Skin epidermis (tissue), 12 donors: ENCODE data around the gene BMF.

ENCODE experiments used
- H3K27ac ChIP-seq, 21 experiments: fragments of 200-600 bp; sonication (generic) in 11 of 21; one replicate each; pipeline ENCODE4 v1.5.0; 2020; ENCODE audit warnings: mild to moderate bottlenecking in 3 of 21, inconsistent platforms in 2 of 21, moderate library complexity in 2 of 21
- H3K4me3 ChIP-seq, 7 experiments: fragments of 200-600 bp; sonication (generic) in 2 of 7; one replicate each; pipeline ENCODE4 v1.5.0; 2020; ENCODE audit warnings: inconsistent platforms in 2 of 7, mild to moderate bottlenecking in 2 of 7, moderate library complexity in 1 of 7

BMF gene

DNA sequence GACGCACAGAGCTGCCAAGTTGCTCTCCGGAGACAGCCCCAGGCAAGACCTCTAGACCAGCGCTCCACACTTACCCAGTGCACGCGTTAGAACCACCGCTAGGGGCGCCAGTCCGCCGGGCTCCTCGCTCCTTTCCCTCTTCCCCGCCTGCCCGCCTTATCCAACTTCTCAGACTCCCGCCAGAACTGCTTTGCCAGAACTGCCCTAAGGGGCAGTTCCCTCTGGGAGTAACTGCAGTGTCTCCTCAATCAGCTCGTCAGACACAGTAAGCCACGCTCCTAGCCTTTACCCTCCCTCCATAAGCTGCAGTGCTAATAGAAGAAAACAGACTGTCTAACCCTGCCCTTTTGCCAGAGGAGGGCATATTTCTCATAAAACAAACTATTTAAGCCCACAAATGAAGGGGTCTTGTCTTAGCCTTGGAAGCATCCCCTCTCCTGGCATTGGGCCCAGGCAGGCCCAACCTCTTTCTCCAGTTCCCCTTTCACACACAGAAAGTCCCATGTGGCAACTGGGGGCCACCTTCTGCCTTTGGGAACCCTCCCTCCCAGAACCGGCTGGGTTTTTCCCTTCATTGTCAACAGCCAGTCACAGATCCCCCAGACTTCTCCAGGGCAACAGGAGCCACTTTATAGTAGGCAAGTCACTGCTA, 3.7 kb downstream of the BMF start:
- Histone ChIP-seq H3K27ac (peak overlapping the region in 20 of 21 experiments; percentile 12 to 89 (median 72)), H3K4me3 (peak overlapping the region in 1 of 7 experiments; percentile 0)

DNA sequence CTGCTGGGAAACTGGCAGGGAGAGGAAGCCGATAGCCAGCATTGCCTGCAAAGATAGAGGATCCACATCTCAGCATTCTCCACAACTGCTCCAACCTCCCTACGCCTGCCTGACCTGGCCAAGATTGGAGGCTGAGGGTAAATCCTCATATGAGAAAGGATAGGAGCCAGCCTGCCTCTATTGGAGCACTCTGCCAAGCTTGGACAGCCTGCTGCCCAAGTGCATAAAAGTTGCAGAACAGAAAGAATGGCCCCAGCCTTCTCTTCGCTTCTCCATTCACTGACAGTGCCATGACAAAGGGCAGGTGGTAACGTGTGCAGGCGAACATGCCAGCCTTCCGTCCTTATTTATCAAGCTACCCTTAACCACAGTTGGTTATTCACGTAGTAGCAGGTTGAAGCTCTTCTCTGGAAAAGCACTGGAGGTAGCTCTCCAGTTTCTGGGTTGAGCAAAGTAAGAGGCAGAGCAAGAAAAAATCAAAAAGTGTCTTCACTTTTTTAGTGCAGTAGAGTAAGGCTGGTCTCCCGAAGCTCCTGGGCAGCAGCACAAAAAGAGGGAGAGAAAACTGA, 4.3 kb downstream of the BMF start:
- H3K27ac ChIP-seq = peak overlapping the region in 17 of 21 experiments; percentile 12 to 89 (median 80)
- H3K4me3 ChIP-seq = no peak overlapping the region

DNA sequence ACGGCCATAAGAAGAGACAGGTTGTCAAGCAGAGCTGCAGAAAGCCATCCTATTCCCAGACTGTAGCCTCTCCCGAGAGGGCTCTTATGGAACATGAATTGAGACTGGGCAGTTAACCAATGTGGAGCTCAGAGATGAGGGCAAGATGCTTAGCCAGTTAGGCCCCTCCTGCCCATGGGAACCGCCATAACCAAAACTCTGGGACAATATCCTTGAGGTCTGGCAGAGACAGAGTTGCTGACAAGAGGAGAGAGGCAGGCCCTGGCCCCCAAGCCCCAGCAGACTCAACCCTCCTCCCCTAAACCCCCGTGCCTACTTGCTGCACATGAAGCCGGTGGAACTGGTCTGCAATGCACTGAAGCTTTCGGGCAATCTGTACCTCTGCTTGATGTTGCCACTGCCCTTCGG, 4.8 kb downstream of the BMF start:
- Histone ChIP-seq H3K4me3 (no peak overlapping the region), H3K27ac (peak overlapping the region in 17 of 21 experiments; percentile 50 to 89 (median 80))

DNA sequence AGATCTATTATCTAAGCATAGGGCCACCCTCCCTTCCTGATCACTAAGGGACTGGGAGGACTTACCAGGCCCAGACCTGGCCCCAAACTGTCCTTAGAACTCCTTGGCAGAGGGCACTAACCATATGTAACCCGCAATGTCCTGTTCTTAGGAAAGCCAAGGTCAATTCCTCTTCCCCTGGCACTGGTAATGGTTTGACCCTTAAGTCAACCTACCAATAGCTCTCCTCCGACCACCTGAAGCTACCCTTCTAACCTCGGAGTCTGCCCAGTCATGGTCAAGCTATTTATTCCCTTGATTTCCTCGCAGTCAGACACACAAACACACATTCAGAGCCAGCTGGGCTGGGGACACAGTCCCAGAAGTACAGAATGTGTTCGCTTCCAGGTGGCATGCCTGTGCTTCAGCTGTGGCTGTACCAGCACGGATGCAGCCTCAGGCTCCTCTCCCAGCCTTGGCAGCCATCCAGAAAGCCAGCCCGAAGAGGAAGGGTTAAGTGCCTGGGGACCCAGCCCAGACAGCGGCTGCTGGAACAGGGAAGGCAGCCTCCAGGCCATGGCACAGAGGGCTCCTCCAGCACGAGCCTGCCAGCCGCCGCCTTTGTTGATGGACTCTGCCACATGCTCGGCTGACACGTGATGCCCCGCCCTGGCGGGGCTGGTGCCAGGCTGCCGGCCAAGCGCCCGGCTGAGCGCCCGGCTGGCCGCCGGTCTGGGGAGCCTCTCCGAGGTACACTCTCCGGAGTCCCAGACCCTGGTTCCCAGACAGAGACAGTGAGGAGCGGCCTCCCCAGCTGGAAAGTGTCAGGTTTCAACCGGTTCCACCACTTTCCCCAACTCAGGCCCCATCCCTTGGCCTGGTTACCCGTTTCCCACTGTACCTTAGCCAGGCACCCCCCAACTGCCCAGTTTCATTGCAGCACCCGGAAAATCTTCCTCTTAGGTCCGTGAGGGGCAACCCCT, 5.5 kb downstream of the BMF start:
- Histone ChIP-seq H3K4me3 (peak overlapping the region in 1 of 7 experiments; percentile 22), H3K27ac (peak overlapping the region in 20 of 21 experiments; percentile 39 to 89 (median 80))

DNA sequence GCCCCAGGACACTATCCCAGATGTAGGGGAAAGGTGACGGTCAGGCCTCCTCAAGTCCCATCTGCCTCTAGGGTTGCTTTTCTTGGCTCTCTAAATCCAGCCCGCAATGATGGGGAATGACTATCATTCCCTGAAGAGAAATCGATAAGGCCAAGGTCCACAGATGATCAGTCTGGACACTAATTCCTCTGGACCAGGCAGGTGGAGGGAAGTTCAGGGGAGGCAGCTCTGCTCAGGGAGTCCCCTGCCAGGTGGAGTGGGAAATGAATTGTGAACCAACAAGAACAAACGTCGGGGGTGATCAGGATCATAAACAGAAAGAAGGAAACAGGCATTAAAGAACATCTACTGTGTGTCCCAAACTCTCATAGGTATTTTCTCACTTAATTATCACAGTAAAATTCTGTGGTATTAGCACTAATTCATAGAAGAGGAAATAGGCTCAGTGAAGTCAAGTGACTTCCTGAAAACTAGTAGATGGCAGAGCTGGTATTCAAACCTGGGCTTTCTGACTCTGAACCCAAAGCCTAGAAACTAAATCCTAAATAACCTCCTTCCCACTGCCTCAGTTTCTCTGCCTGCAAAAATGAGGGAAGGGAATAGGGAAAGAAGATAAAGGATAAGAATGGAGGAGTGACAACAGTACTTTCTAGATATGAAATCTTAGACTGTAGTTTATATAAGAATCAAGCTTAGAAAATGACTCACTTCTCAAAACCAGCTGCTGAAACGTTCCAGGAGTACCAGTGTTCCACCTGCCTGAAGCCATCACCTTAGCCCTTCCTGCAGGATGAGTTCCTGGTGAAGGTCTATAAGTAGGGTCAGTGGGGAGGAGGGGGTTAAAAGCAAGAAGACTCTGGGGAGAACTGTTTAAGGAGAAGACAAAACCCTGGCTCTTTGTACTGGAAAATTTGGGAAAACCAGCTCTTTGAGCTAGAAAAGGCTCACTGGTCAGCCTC, 7.5 kb downstream of the BMF start:
- Histone ChIP-seq H3K27ac (peak overlapping the region in 19 of 21 experiments; percentile 9 to 91 (median 80)), H3K4me3 (no peak overlapping the region)

DNA sequence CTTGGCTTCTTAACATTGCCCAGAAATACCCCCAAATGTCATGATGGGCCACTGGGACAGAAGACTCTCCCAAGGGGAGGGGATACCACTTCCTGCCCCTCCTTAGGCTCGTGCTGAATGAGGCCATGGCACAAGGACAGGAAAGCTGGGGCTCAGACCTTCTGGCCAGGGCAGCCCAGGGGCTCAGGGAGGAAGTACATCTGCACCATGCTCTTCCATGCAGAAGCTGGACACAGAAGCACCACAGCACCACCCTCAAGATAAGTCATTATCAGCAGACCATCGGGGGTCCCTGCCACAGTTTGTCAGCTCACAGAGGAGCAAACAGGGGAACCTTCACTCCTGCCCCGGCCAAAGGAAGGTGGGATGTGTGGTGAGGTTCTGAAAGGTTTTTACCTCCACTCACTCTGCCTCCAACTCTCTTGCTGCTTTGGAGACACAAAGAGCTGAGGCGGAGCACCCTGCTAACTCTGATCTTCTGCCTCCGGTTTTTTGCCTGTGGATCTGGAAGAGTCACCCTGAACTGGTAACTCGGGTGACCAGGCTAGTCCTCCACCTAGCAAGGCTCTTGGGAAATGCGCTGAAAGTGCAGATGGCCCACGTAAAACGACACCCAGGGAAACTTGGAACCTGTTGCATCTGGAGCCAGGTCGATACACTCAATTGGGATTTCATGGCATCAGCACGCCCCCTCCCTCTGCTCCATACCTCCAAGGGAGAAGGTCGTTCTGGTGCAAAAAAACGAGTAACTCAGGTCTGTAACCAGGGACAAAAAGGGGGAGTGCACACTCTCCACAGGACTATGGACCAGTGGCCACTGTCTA, 8.3 kb downstream of the BMF start:
- H3K27ac ChIP-seq = peak overlapping the region in 10 of 21 experiments; percentile 26 to 91 (median 70)
- no peak overlapping the region for H3K4me3 ChIP-seq

DNA sequence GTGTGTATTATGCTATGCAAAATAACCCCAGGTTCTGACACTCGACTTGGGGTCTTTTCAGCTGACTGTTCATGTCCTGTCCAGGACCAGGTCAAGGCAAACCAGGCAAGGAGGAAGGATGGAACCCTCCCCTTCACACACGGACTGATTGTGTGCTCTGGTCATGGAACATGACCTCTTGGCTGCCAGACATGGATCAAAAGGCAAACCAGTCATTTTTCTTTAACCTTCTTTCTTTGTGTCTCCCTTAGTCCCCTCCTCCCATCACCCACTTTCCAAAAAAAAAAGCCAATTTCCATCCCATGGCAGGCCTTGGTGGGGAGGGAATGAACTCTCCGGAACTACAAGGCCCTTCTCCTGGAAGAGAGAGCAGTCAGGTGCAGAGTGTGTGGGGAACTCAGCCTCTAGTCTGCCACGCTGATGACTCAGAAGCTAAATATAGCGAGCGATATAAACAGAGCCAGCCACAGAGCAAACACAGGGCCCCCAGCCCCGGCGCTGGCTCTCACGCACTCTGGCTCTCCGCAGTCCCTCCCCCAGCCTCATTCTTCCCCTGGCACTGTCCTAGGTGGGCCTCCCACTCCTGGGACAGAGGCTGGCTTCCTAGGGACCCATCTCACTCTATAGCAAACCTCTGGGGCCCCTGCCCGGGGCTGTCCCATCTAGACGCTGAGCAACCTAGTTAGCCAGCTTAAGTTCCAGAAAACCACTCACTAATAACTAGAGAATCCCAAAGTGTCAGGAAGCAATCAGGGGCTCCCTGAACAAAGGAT, 10.0 kb downstream of the BMF start:
- Histone ChIP-seq H3K4me3 (peak overlapping the region in 1 of 7 experiments; percentile 2), H3K27ac (peak overlapping the region in 20 of 21 experiments; percentile 26 to 91 (median 71))

DNA sequence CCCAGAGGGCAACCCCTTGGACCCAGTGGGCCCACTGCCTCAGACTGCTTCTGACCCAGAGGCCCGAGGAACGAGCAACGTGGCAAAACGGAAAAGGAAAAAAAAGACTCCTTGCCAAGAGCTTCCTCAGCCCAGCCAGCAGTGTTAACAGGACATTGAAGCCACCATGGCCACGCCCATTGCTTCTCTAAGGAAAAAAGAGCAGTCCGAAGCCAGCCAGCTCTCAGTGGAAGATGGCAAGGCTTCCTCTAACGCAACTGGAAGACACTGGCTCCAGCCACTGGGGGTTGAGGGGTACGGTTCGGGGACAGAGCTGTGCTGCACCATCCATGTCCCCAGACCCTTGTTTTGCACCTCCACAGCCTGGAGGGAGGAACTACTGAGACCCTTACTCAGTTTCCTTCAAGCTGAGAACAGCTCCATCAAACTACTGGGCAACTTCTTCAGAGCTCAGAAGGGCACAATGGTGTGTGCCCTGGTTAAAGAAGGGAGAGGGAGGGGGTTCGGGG, 10.7 kb downstream of the BMF start:
- Histone ChIP-seq H3K4me3 (no peak overlapping the region), H3K27ac (peak overlapping the region in 20 of 21 experiments; percentile 26 to 91 (median 71))

DNA sequence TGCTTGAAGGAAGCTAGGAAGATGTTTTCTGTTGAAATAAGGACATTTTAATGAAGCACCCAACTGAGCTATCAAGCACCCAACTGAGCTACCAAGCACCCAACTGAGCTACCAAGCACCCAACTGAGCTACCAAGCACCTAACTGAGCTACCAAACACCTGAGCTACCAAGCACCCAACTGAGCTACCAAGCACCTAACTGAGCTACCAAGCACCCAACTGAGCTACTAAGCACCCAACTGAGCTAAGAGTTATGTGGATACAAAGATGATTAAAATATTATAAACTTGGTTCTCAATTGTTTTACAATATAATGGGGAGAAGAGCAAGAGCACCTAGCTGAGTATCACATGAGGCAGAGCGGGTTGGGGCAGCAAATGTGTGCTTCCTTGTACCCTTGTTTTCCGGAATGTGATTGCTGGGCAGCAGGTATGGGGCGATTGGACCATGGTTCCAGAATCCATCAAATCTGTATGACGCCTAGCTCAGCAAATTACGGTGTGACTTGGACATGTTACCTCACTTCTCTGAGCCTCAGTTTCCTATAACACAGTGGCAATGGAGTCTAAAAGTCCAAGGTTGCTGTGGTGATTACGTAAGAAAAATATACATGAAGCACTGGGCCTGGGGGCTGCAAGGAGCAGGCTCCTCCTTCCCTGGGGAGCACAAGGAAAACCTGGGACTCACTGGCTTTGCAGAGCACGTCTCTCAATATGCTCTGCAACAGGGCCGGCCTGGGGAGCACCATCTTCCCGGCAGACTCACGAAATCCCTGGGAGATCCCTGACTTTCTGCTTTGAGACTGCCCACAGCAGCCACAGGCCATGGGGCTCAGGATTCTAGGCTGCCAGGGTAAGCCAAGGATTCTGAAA, 11.3 kb downstream of the BMF start:
- no peak overlapping the region for H3K4me3 ChIP-seq
- peak overlapping the region in 19 of 21 experiments; percentile 26 to 91 (median 72) for H3K27ac ChIP-seq

DNA sequence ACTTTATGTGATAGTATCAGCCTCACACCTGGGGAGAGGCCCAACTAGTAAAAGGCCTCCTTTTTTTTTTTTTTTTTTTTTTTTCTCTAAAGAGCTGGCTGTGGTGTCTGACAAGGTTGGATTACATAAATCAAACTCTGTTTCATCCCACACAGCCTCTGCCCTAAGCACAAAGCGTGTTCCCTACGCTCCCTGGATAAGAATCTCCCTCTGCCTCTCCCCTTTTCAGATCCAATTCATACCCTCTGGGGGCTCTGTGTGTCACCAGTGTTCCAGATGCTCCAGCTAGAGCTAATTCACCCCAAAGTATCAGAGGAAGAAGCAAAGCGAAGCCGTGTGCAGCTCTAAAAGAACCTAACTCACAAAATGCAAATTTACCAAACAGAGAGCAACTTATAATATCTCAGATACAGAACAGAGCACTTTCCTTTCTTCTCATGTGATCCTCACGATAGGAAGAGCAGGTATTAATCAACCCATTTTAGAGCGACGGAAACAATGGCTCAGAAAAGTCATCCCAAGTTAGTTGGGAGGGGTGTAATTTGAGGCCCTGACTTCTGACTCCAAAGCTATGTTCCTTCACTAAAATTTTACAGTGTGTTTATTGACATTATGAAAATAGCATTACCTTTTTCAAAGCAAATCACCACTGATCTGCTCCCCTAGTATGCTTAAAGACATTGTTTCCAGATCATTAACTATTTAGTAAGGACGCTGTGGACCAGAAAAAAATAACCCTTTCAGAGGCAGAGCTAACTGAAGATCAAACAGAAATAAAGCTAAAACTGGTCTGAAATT, 12.4 kb downstream of the BMF start:
- Histone ChIP-seq H3K4me3 (no peak overlapping the region), H3K27ac (peak overlapping the region in 3 of 21 experiments; percentile 7 to 89 (median 27))

DNA sequence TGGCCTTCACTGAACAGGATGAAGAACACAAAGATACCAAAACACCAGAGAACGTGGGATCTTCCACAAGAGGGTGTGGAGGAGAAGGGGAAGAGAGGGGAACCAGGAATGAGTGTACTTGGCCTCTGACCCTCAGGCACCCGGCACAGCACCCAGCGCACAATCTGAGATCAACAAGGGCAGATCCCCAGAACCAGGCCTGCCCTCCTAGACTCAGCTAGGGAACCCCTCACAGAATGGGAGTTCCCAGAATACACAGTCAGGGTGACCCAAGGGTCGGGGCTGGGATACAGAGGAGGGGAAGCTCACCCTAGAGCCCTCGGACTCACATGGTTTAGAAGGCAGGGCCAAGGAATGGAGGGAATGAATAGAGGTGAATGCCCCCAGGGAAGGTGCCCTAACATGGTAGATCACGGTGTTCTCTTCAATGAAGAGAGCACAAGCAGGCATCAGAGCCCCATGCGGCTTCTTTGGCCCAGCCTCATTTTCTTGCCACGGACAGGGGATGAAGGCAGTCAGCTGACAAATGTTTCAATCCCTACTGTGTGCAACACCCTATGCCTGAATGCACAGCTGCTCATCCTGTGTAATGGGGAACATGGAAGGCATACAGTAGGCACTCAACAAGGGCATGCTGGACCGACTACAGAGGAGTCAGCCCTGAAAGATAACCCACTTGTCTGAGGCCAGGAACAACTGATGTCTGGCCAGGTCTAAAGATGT, 13.1 kb downstream of the BMF start:
- Histone ChIP-seq H3K27ac (peak overlapping the region in 5 of 21 experiments; percentile 2 to 59 (median 6)), H3K4me3 (no peak overlapping the region)

DNA sequence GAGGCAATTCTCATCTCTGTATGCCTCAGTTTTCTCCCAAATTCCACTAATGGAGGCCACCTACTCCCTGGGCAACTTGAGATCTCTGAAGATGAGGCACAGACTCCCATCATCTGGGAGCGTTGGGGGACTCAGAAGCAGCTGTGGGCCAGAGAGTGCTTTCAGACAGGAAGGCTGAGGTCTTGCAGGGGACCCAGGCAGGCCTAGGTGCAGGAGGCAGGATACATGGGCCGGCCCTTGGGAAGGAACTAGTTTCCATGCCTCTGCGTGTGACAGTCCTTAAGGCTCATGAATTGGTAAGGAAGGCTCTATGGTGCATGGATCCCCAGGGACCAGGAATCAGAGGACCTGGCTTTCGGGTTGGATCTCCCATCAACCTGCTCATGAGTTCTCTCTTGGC, 14.5 kb downstream of the BMF start:
- Histone ChIP-seq H3K27ac (peak overlapping the region in 3 of 21 experiments; percentile 12 to 69 (median 66)), H3K4me3 (no peak overlapping the region)

DNA sequence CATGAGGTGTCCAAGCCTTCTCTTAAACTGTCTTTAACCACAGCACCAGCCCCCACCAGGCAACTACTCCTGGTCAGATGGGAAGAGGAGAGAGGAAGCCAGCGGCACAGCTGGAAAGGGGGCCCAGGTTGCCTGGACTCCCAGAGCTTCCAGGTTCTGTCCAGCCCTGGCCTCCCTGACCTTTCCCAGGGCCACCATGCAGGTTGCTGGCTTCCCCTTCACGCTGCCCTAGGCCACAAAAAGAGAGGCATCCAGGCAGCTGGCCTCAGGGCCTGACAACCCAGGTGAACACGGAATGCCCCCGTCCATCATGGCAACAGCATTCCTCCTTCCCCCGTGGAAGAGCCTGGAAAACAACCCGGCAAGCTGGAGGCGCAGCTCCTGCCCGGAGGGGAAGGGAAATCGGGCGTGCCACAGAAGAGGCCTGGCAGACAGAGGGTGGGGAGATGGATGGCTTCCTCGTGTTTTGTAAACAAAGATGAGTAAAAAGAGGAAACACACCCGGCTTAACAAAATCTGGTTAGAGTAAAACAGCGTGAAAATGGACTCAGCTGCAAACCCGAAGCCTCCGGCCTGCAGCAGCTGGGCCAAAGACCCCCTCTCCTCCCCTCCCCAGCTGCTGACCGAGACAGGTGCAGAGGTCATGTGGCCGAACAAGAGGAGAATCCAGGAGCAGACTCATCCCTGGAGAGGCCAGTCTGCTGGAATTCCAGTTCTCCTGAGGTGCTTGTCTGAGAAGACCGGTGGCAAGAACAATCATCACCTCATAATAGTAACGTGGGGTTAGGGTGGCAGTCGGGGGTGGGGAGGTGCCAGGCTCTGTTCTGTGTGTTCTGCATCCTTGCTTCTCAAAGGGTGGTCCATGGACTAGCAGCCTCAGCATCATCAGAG, 15.5 kb downstream of the BMF start:
- Histone ChIP-seq H3K4me3 (no peak overlapping the region), H3K27ac (peak overlapping the region in 16 of 21 experiments; percentile 14 to 81 (median 60))
